Right lobe of liver (tissue), 6 donors: ENCODE data around the gene ULK4. TPM values are rescaled to one million over a fixed set of nuclear protein-coding genes. Genes with fewer than 3 reads are reported as not detected.

Experiments
- ATAC-seq, 4 donors: fragments of 200-7000 bp; cut with Tn5 transposase; one replicate each; pipeline ENCODE4 v1.9.1; 2020; ENCODE audit warnings: mild to moderate bottlenecking in 4 of 4, moderate library complexity in 4 of 4
- DNase-seq, 3 donors: peaks; one replicate each; pipeline ENCODE4 v3.0.0-alpha.2; 2020
- H3K27ac ChIP-seq, 3 donors: fragments of 200-600 bp; one replicate each; pipeline ENCODE4 v1.8.0; 2022
- H3K27me3 ChIP-seq, 2 donors: fragments of 200-600 bp; one replicate each; pipeline ENCODE4 v1.8.0; 2022
- H3K36me3 ChIP-seq, 4 donors: fragments of 200-600 bp; sonication (generic) in 1 of 4; one replicate each; pipeline versions ENCODE4 v1.5.1 to v1.8.0; 2017 to 2022; ENCODE audit warnings: control low read depth in 1 of 4
- H3K4me1 ChIP-seq, 4 donors: fragments of 200-600 bp; sonication (generic) in 1 of 4; one replicate each; pipeline versions ENCODE4 v1.5.1 to v1.8.0; 2017 to 2022; ENCODE audit warnings: control low read depth in 1 of 4
- H3K4me3 ChIP-seq, 3 donors: fragments of 200-600 bp; one replicate each; pipeline ENCODE4 v1.8.0; 2022
- H3K9me3 ChIP-seq, 4 donors: fragments of 200-600 bp; sonication (generic) in 1 of 4; one replicate each; pipeline versions ENCODE4 v1.5.1 to v1.8.0; 2017 to 2022; ENCODE audit warnings: control low read depth in 1 of 4
- CTCF ChIP-seq, 4 donors: fragments of 200-600 bp in 3 of 4; fragments of 450-650 bp in 1 of 4; IDR thresholded peaks; one replicate each; pipeline versions ENCODE4 v1.5.1 to v1.8.0; 2016 to 2022; ENCODE audit warnings: antibody characterized with exemption in 4 of 4, mild to moderate bottlenecking in 2 of 4
- POLR2A ChIP-seq: fragments of 450-650 bp; IDR thresholded peaks from one replicate; pipeline ENCODE4 v1.6.1; 2017; ENCODE audit warnings: antibody characterized with exemption, mild to moderate bottlenecking
- WGBS: methylation state at CpG from one replicate; pipeline ENCODE4 v1.1.6; 2018; ENCODE audit warnings: low coverage, low lambda C conversion rate; ENCODE audit not compliant: insufficient coverage; ENCODE audit errors: missing lambda C conversion rate; 5-methylcytosine and 5-hydroxymethylcytosine counted together
- intact Hi-C, 2 donors: fragments of 100-400 bp; cut with DNase I; formaldehyde crosslinking; loops; one replicate each; pipeline versions ENCODE4 v1.11.2 to v1.14.1; 2022
- total RNA-seq, 6 experiments: library from RNA; depleted of rRNA in 2 of 6; stranded (reverse); fragments of >200 nt in 2 of 6; fragmentation: NEBNext Ultra II Directional in 3 of 6; extraction: Animal tissue kit (Norgen Biotek cat#: 25700) in 3 of 6; gene quantifications; one replicate each; pipeline versions ENCODE4 v1.1.0 to v1.2.4, GENCODE V29; 2016 to 2023
- donor health status: DM: no; HTN: yes; CAD: no.
- donor health status: DM: no; HTN: no; CAD: no.
- donor health status: DM: no; HTN: no; CAD: no.
- donor health status: DM: no; HTN: yes; CAD: no.
- donor health status: DM: no; HTN: yes; CAD: no.

ULK4 gene
- total RNA-seq, 6 experiments from 2014 or later, result 2.8 to 5.6 (median 4.9) TPM

- no peak for DNase-seq
- no peak overlapping the region for H3K27ac ChIP-seq
- TF ChIP-seq POLR2A (no peak), CTCF (IDR thresholded peaks at IDR 0.05) (no peak)
- no peaks in the 10 kb centered on the region for H3K9me3 ChIP-seq
- WGBS, result 56% methylated on average over 5 of the region's 6 CpGs
- intact Hi-C loops, result no loop called here
- no peak for ATAC-seq
- no peak overlapping the region for H3K4me3 ChIP-seq
- H3K36me3 ChIP-seq, result no peaks in the 10 kb centered on the region
- H3K4me1 ChIP-seq, result no peaks in the 10 kb centered on the region
- H3K27me3 ChIP-seq, result no peaks in the 10 kb centered on the region
Observed at GRCh38 chr3:41525303-41526064, 436.4 kb downstream of the ULK4 start.

- intact Hi-C loops, result no loop called here
- Histone ChIP-seq H3K27ac (no peak overlapping the region), H3K27me3 (no peaks in the 10 kb centered on the region), H3K4me1 (no peaks in the 10 kb centered on the region), H3K4me3 (no peak overlapping the region), H3K36me3 (no peaks in the 10 kb centered on the region), H3K9me3 (no peaks in the 10 kb centered on the region)
- DNase-seq, result no peak
- WGBS, result 100% methylated on average over 1 of the region's 1 CpG
- TF ChIP-seq CTCF (IDR thresholded peaks at IDR 0.05) (no peak), POLR2A (no peak)
- no peak for ATAC-seq
Observed at GRCh38 chr3:41523897-41524296, 438.0 kb downstream of the ULK4 start.

- no peaks in the 10 kb centered on the region for H3K27me3 ChIP-seq
Observed at GRCh38 chr3:41522612-41523011, 439.3 kb downstream of the ULK4 start.

GRCh38 chr3:41521010-41521655, 440.8 kb downstream of the ULK4 start:
- H3K27ac ChIP-seq, result no peak overlapping the region
- H3K36me3 ChIP-seq, result no peaks in the 10 kb centered on the region
- no peaks in the 10 kb centered on the region for H3K4me1 ChIP-seq
- TF ChIP-seq CTCF (IDR thresholded peaks at IDR 0.05) (no peak), POLR2A (no peak)
- H3K27me3 ChIP-seq, result no peaks in the 10 kb centered on the region
- H3K9me3 ChIP-seq, result no peaks in the 10 kb centered on the region
- ATAC-seq, result peak in 1 of 4 donors; percentile 30
- H3K4me3 ChIP-seq, result no peak overlapping the region
- 71% methylated on average over 1 of the region's 1 CpG for WGBS
- no peak for DNase-seq
- intact Hi-C loops, result no loop called here

More at GRCh38 chr3:41522612-41523011, 439.3 kb downstream of the ULK4 start:
- Histone ChIP-seq H3K4me1 (no peaks in the 10 kb centered on the region), H3K27ac (no peak overlapping the region), H3K4me3 (no peak overlapping the region), H3K36me3 (no peaks in the 10 kb centered on the region), H3K9me3 (no peaks in the 10 kb centered on the region)
- 94% methylated on average over 2 of the region's 2 CpGs for WGBS
- DNase-seq (no peak), ATAC-seq (no peak)
- intact Hi-C loops, result no loop called here
- TF ChIP-seq CTCF (IDR thresholded peaks at IDR 0.05), result no peak
- no peak for TF ChIP-seq POLR2A
